Measurements from ENCODE around the gene ETDC. TPM values are rescaled to one million over a fixed set of nuclear protein-coding genes. Genes with fewer than 3 reads are reported as not detected.

The ETDC gene
- total and polyA plus RNA-seq, 2 experiments from 2014 or later: not detected

GRCh38 chrX:135327299-135327698 lies 18.0 kb downstream of the ETDC start (continued):
- TF ChIP-seq CTCF (conservative IDR thresholded peaks at IDR 0.05; ENCODE audit: low read depth in 2 of 2): no peak
- TF ChIP-seq ZNF114 (CRISPR knock-in tag; IDR thresholded peaks at IDR 0.05): no peak

GRCh38 chrX:135328421-135329005 lies 19.2 kb downstream of the ETDC start:
- Mint-ChIP-seq H3K9me3 (peaks cover 9% of the 10 kb centered on the region; the same call in 1 of the 3 replicates), H3K27me3 (ENCODE audit: insufficient read depth, low read depth, poor library complexity) (peaks cover 2% of the 10 kb centered on the region), H3K4me1 (peaks cover 11% of the 10 kb centered on the region), H3K4me3 (no peak overlapping the region), H3K27ac (no peak overlapping the region), H3K36me3 (ENCODE audit: low read depth) (peaks cover 16% of the 10 kb centered on the region; the same call in 2 of the 3 replicates)
- Histone ChIP-seq H4K20me1 (replicated peaks; ENCODE audit: insufficient read depth) (no peaks in the 10 kb centered on the region), H3K4me1 (ENCODE audit: insufficient read depth) (peaks cover 8% of the 10 kb centered on the region), H3K27ac (ENCODE audit: low read depth) (no peak overlapping the region), H3K27me3 (ENCODE audit: insufficient read depth) (no peaks in the 10 kb centered on the region), H2AFZ (no peak overlapping the region), H3K9me2 (ENCODE audit: insufficient read depth) (no peaks in the 10 kb centered on the region), H3K4me2 (no peak overlapping the region), H3K36me3 (ENCODE audit: insufficient read depth) (no peaks in the 10 kb centered on the region), H3F3A (replicated peaks; ENCODE audit: low read depth) (no peaks in the 10 kb centered on the region), H3K79me2 (replicated peaks; ENCODE audit: insufficient read depth) (0 out of 2 replicates have a peak, but pooled peaks cover 9% of the 10 kb centered on the region), H3K4me3 (no peak overlapping the region)
- DNase-seq (ENCODE audit: low spot score) (no peak), ATAC-seq (no peak)
- no peak for TF ChIP-seq POLR2AphosphoS5 (IDR thresholded peaks at IDR 0.05; ENCODE audit: low read depth)
- no peak for TF ChIP-seq EZH2phosphoT487 (IDR thresholded peaks at IDR 0.05; ENCODE audit: unreplicated experiment)
- TF ChIP-seq CTCF (conservative IDR thresholded peaks at IDR 0.05; ENCODE audit: low read depth in 2 of 2): no peak
- no peak for TF ChIP-seq ETS1 (IDR thresholded peaks at IDR 0.05)
- no peak for TF ChIP-seq ZNF462 (CRISPR knock-in tag; IDR thresholded peaks at IDR 0.05)
- no peak for TF ChIP-seq ZNF114 (CRISPR knock-in tag; IDR thresholded peaks at IDR 0.05)
- TF ChIP-seq STAT1 (IDR thresholded peaks at IDR 0.05; ENCODE audit: unreplicated experiment): no peak
- TF ChIP-seq EZH2 (IDR thresholded peaks at IDR 0.05; ENCODE audit: low read depth, unreplicated experiment): no peak
- TF ChIP-seq REST (IDR thresholded peaks at IDR 0.05; ENCODE audit: unreplicated experiment): no peak

All from GM23338 (cell line).